ENCODE data around the gene RABGAP1L.

DNA sequence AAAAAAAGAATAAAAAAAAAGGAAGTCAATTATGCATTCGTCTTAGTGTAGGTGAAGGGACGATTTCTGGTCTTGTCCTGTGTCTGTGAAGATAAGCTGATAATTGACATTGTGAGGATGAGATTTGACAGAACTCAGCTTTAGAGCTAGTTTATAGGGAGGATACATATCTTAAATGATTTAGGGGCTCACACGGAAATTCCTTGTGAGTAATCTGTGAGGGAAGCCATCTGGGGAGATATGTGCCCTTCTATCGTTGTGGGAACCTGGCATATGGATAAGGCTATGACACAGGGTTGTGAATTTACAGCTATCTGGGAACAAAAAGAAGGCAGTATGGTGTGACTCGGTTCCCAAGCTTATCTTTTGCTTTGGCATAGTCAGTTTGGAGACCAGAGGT lies 71.1 kb downstream of the RABGAP1L start:
- TF ChIP-seq POLR2AphosphoS5 (IDR thresholded peaks at IDR 0.05; ENCODE audit: low read depth, low read length) (no peak), POLR2A (IDR thresholded peaks at IDR 0.05; ENCODE audit: low read depth, low read length) (no peak)
